HG02759 (cell line): Measurements from ENCODE around the gene FLNA.
A peak's percentile ranks its signal among the peaks of the same experiment; 100 is the strongest.
"Not testable (repeated sequence)": the region's sequence is repeated elsewhere in the genome, so short reads cannot be mapped to it uniquely, and the experiment has no call there.

Source experiments
- ATAC-seq: cut with Tn5 transposase; IDR thresholded peaks from one replicate; pipeline ENCODE4 v1.9.1; 2021; ENCODE audit warnings: mild to moderate bottlenecking, moderate library complexity; ENCODE audit not compliant: unreplicated experiment

Gene FLNA, protein sequence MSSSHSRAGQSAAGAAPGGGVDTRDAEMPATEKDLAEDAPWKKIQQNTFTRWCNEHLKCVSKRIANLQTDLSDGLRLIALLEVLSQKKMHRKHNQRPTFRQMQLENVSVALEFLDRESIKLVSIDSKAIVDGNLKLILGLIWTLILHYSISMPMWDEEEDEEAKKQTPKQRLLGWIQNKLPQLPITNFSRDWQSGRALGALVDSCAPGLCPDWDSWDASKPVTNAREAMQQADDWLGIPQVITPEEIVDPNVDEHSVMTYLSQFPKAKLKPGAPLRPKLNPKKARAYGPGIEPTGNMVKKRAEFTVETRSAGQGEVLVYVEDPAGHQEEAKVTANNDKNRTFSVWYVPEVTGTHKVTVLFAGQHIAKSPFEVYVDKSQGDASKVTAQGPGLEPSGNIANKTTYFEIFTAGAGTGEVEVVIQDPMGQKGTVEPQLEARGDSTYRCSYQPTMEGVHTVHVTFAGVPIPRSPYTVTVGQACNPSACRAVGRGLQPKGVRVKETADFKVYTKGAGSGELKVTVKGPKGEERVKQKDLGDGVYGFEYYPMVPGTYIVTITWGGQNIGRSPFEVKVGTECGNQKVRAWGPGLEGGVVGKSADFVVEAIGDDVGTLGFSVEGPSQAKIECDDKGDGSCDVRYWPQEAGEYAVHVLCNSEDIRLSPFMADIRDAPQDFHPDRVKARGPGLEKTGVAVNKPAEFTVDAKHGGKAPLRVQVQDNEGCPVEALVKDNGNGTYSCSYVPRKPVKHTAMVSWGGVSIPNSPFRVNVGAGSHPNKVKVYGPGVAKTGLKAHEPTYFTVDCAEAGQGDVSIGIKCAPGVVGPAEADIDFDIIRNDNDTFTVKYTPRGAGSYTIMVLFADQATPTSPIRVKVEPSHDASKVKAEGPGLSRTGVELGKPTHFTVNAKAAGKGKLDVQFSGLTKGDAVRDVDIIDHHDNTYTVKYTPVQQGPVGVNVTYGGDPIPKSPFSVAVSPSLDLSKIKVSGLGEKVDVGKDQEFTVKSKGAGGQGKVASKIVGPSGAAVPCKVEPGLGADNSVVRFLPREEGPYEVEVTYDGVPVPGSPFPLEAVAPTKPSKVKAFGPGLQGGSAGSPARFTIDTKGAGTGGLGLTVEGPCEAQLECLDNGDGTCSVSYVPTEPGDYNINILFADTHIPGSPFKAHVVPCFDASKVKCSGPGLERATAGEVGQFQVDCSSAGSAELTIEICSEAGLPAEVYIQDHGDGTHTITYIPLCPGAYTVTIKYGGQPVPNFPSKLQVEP (N-terminal part only)

DNA sequence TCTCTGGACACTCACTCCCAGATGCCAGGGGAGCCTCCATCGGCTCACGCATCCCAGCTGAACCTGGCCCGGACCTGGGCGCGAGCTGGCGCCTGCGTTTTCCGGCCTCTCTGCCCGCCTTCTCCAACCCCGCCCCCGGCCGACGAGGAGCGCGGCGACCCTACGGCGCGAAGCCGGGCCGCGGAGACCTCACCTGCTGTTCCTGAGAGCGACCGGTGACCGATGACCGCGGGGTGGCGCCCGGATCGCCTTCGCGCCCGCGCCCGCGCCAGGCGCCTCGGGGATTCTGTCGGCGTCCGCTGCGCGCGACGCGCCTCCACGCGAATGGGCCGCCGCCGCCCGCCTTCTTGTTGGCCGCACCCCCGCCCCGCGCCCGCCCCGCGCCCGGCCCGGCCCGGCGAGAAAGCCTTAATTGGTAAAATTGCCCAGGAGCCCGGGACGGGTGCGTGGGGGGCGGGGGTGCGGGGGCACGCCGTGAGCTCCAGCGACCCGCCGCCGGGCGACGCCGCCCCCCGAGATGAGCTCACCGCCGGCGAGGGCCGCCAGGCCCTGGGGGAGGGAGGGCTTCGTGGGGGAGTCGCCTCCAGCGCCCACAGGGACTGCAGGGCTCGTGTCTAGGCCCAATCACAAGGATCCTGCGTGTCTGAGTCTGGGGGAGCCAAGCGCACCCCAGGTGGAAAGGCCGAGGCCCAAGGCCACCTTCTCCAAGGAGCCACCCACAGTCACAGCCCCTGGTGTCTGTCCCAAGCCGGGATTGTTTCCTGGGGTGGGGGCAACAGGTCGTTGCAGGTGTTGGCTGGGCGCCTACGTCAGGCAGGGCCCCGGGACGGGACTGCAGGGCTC is at the start of gene FLNA:
Gene FLNA (minus strand): TSS at position 322 of the 843 bp plus-strand sequence. CDS start 3,389 bp downstream, outside the sequence.
- ATAC-seq: no peak

DNA sequence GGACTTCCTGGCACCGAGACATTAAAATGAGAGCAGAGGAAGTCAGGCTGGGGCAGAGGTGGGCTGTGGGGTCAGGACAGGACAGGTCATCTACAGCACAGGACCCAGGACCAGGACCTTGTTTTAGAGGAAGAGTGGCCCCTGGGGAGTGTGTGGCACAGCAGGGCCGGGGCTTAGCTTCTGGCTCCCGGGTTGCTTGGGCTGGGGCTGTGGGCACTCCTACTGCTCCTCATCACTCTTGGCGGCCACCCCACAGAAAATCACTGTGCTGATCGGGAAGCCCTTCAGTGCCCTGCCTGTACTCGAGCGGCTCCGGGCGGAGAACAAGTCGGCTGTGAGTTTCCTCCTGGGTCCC is 45.9 kb upstream of the FLNA start:
- ATAC-seq: no peak

DNA sequence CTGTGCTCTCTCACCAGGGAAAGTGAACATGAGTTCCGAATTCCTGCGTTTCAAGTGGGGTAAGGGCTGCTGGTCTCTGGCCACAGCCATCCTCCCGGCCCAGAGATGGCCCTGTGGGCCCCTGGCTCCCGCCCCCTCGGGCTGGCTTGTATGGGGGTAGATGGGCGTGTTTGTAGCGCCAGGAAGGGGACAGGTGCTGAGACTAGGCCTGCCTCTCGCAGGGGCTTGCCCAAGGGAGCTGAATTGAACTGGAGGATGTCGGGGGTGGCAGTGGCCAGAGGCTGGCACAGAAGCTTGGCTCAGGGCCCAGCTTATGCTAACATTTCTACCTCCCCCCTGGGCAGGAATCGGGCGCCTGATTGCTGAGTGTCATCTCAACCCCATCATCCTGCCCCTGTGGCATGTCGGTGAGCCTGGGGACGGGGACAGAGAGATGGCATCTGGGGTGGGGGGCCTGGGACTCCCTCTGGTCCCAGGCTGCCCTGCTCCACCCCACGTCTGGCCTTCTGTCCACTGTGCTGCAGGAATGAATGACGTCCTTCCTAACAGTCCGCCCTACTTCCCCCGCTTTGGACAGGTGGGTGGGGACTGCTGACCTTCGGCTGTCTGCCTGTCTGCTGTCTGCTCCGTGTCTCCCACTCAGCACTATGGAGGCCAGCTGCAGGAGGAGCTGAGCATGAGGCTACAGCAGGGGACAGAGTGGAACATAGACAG is 45.4 kb upstream of the FLNA start:
- no peak for ATAC-seq

DNA sequence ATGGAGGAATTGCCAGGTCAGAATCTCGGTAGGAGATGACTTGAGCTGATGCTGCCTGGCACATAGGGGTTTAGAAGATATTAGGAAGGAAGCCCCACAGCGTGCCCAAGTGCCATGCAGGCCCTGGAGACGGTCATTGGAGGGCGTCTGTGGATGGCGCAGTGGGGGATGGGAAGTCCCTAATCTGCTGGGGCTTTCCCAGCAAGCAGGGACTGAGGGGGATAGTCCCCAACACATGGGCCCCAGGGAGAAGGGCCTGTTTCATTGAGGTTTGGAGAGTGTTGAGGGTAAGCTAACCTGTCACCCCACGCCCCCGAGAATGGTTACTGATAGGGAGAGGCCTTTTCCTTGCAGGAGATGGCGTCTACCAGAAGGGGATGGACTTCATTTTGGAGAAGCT is 44.8 kb upstream of the FLNA start:
- ATAC-seq: no peak

DNA sequence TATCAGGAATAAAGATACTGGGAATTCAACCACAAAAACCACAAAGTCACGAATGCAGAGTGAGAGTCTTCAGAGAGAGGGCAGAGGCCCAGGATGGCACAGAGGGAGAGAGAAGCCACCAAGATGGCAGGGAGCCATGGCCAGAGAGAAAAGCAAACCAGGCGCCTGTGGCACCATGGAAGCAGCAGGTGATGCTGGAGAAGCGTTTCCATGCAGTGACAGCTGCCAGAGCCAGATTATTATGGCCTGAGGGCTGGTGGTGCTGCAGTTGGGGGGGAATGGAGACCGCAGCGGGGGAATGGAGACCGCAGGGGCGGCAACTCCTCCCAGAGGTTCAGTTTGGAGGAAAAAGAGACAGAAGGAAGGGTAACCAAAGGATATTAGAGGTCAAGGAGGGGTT is 42.7 kb upstream of the FLNA start:
- no peak for ATAC-seq

DNA sequence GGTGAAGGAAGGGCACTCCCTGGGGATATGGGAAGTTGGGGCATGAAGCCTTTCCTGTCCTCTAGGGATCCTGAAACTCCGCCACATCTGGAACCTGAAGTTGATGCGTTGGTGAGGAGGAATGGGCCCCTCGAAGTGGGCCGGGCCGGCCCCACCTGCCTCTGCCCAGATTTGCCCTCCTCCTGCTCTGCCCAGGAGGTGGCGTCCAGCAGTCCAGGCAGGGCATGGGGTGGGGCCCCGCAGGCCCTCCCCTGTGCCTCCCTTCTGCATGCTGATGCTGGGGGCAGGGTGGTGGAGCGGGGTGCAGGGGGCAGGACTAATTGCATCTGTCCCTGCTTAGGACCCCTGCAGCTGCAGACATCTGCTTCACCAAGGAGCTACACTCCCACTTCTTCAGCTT is 38.7 kb upstream of the FLNA start:
- ATAC-seq: no peak

DNA sequence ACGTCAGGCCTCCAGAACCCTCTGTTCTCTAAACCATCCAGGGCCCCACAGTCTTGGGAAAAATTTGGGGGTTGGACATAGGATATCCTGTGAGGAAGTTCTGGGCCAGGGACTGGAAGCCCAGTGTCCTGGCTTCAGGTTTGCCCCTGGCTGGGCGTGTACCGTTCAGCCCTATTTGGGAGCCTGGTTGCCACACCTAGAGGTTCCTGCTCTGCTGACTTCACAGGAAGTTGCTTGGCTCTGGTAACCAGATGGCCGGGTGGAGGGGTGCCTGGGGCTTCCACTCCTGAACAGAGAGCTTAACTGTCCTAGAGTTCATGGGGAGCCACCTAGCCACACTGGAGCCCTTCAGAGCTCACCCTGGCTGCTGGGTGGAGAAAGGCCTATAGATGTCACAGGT is 38.0 kb upstream of the FLNA start:
- no peak for ATAC-seq

DNA sequence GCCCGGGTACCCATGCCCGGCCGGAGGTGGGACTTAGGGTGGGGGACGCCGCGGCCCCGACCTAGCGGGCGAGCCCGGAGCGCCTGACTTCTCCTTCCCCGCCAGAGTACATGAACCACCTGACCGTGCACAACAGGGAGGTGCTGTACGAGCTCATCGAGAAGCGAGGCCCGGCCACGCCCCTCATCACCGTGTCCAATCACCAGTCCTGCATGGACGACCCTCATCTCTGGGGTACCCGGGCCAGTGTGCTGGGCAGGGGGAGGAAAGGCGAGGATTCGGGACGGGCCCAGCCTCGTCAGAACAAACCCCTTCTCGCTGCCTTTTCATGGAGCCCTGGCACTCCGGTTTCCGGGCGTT is 37.5 kb upstream of the FLNA start:
- peak; percentile 55 for ATAC-seq

DNA sequence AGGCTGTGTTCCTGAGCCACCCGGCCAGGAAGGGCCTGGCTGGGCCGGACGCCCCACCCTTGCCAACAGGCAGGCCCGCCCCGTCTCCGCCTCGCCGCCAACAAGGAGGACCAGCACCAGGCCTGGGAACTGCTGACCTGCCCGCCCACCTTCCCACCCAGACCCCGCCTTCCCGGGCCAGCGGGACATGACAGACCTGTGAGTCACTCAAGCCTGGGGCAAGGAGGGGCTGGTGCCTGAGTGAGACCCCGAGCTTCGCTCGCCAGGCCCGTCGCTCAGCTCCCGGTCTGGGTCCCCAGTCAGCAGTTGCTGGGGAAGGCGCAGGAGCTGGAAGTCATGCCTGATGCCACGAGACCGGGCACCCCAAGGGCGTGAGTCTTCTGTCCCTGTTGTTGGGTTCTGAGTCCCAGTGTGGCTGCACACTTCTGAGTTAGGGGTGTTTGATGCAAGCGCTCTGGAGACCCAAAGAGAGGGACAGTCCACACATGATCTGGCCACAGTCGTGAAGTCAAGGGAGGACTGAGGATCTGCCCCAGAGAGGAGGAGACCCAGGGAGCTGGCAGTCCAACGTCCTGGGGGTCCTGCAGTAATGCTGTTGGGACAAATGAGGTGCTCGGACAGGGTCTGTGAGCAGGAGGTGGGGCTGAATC is 34.9 kb upstream of the FLNA start, which contains the start of gene DNASE1L1:
Gene DNASE1L1 (minus strand): TSS at position 33 of the 650 bp plus-strand sequence. CDS start 3,686 bp downstream, outside the sequence.
- ATAC-seq: peak; percentile 54

DNA sequence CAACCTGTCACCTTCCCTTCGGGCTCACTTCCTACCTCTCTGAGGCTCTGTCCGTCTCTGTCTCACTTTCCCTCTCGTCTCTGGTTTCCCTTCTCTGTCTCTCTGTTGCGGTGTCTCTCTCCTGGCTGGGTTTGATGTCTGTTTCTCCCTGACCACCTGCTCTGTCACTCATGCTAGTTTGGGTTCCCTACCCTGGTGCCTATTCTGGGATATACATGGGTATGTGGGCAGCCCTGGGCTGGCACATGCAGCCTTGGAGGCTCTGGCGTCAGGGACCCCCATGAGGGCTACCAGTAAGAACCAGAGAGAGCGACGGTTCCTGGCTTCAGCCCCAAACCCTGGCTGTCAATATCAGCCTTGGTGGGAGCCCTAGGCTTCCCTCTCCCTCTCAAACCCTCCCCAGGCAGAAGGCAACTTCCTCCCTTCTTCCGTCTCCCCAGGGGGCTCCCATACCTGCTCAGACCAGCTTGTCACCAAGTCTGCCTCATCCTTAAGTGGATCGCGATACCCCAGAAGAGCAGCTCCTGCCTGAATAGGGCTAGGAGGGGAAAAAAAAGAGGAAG is 34.3 kb upstream of the FLNA start:
- ATAC-seq: peak; percentile 4

DNA sequence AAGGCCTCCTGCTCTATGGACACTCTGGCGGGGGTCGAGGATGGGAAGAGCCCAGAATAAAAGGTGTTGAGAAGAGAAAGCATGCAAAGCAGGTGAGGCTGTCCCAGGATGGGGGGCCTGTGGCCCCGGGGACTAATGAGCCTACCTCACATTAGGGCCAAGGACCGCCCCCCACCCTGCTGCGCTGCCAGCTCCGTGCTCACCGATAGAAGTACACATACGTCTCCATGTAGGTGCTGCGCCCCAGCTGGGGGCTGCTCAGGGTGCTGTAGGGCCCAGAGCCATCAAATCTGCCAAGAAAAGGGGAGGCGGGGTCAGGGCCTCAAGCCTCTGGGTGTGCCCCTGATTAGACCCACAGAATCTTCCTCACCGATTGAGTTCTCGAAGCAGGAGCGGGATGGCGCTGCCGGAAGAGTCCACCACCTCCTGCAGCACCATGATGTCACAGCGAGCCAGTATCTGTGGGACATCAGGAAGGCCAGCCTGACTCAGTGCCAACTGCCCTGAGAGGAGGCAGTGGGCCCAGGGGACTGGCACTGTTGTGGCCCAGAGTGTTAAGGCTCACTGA is 30.3 kb upstream of the FLNA start:
- ATAC-seq: no peak

DNA sequence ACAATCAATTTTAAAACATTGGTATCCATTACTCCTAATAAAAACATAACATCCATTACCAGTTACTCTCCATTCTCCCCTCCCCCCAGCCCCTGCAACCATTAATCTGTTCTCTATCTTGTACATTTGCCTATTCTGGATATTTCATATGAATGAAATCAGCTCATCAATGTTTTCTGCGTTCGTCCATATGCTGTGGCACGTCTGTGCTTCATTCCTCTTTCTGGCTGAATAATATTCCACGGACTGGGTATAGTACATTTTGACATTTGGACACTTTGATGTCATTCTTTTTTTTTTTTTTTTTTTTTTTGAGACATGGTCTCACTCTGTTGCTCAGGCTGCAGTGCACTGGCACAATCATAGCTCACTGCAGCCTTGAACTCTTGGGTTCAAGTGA is 29.4 kb upstream of the FLNA start:
- no peak for ATAC-seq

DNA sequence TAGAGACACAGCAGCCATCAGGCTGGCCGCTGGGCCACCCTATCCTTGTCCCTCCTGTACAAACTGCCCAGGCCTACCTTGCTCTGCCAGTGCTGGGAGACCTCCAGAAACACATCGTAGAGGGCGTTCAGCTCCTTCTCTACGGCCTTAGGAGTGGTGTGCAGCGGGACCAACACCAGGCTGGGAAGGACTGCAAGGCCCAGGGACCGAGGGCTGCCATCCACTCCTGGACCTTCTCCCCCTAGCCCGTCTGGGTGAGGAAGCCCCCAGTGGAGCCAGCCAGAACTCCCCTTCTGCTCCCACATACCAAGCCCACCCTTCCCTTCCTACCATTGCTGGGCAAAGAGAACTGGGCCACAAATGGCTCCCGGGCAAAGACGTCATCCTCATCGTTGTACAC is 28.8 kb upstream of the FLNA start:
- no peak for ATAC-seq

DNA sequence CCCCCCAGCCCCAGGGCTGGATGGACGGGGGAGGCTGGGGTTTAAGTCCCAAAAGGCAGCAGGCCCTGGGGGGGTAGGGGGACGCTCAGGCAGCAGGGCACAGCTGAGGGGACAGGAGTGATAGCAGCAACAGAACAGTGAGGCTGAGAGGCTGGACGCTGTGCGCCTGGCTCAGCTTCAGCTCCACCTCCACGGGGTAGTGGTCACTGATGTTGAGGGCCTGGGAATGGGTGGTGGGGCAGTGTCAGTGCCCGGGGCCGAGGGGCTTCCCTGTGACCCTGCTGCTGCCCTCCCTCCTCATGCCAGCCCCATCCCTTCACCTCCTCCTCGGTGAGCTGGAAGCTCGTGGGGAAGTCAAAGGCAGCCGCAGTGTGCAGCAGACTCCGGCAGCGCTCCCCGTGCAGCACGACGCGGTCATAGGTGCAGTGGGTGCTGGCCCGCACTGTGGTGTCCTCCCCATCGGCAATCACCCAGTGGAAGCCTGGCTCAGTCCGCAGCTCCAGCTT is 28.2 kb upstream of the FLNA start:
- no peak for ATAC-seq

DNA sequence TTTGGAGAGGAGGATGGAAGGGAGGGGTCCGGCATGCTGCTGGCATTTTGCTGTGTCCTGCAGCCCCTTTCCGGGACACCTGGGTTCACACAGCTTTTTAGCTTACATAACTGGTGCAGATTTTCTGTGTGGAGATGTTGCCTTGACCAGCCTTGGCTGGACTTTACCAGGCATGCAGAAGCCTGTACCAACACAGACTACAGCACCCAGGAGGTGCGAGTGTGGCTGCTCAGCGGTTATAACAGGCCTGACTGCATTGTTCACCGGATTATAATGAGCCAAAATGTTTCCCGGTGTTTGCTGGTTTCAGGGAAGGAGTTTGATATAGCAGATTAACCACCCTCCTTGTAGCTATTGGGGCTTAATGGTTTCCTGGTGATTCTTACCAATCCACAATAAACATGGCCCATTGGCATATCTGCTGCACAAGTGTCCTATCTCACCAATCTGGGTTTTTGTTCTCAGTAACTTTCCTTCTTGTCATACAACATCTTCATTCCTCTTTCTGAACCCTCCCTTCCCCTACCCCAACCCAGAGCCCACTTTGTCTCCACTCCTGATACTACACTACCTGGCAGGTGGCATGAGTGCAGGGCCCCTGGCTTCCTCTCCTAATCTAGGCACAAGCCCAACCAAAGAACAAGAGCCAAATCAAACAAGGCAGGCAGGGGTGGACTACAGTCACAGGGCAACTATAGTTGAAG is 27.6 kb upstream of the FLNA start:
- ATAC-seq: no peak

DNA sequence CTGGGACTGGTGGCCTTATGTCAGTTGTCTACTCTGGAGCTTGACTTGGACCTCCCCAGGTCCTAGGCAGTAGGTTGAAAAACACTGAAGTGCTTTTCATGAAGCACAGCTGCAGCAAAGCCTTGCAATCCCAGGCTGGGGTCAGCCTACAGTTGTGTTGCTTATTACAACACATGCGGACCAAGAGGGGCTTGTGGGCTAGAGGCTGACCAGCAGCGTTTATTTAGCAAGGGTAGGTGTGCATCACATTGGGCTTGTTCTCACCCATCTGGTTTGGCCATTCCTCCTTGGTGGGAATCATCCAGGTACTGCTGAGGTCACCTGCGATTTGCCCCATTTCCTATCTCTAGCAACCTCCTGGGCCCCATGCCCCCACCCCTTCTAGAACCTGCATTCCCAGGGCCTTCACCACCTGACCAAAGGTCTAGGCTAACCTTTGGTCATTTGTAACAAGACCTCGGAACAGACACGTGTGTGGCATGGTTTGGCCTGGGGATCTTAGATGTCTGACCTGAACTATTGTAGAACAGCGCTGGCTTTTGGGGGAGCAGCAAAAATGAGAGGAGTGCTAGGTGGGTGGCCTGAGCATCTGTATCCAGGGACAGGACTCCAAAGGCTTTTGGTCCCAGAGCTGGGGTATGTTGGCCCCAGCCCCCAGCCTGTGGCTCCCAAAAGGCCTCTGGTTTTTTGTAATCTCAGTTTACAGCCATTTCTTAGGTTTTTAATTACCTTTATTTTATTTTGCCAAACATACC is 26.8 kb upstream of the FLNA start:
- no peak for ATAC-seq

DNA sequence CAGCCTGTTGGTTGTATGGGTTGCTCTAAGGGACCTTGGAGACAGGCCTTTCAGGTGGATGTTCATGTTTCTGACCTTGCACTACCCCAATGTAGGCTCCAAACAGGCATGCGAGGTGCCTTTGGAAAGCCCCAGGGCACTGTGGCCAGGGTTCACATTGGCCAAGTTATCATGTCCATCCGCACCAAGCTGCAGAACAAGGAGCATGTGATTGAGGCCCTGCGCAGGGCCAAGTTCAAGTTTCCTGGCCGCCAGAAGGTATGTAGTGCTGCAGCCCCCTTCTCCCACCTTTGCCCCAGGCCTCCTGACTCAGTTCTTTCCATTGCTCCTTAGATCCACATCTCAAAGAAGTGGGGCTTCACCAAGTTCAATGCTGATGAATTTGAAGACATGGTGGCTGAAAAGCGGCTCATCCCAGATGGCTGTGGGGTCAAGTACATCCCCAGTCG is 26.0 kb upstream of the FLNA start:
- not testable (repeated sequence) for ATAC-seq
